Fibroblast of skin of scalp (primary cell): ENCODE measurements around the gene PC.
"Not testable (repeated sequence)": the region's sequence is repeated elsewhere in the genome, so short reads cannot be mapped to it uniquely, and the experiment has no call there.

Experiments used
- DNase-seq: peaks from one replicate; pipeline ENCODE4 v3.0.0-alpha.2; 2013

Gene PC

DNA sequence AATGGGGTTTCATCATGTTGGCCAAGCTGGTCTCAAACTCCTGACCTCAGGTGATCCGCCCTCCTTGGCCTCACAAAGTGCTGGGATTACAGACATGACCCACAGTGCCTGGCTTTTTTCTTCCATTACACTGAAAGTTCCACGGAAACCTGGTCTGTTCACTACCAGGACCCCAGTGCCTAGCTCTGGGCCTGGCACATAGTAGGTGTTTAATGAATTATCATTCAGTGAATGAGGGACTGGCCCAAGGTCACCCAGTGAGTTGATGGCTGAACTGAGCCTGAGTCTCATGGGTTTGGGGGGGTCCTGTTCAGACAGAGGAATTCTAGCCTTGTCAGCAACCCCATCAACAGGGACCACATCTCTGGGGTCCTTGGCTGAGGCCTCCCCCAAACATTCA, 20.0 kb upstream of the PC start:
- no peak for DNase-seq

DNA sequence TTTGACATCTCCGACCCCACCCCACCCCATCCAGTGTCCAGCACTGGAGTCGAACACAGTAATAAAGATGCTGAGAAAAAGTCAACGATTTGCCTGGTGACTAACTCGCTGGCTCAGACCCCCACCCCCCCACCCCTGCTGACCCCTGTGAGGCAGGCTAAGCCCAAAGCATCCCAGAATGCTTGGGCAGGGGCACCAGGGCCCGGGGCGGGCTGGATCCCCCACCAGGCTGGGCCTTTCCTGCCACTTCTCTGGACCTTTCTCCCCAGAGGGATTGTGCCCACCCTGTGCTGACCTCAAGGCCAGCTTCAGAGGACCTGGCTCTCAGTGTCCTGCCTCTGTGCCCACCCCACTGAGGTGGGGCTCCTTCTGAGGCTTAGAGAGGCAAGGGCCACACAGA, 18.7 kb upstream of the PC start:
- DNase-seq, result no peak

DNA sequence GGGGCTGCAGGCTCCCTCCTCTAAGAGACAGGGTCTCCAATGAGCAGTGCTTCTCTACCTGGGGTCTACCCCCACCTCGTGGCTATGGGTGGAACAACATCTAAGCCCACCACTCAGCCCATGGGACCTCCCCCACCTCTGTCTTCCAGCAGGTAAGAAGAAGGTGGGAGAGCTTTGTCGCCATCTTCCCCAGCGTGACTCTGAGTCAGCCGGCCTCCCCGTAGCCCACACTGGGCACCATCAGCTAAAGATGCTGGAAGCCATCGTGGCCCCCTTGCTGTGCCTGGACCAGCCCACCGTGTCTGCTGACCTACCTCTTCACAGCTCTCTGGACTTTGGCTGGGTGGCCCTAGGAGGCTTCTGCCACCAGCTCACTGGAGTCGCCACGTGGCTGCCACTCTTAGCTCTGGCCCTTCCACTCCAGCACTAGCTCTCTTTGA, 17.9 kb upstream of the PC start:
- DNase-seq, result peak; percentile 27

DNA sequence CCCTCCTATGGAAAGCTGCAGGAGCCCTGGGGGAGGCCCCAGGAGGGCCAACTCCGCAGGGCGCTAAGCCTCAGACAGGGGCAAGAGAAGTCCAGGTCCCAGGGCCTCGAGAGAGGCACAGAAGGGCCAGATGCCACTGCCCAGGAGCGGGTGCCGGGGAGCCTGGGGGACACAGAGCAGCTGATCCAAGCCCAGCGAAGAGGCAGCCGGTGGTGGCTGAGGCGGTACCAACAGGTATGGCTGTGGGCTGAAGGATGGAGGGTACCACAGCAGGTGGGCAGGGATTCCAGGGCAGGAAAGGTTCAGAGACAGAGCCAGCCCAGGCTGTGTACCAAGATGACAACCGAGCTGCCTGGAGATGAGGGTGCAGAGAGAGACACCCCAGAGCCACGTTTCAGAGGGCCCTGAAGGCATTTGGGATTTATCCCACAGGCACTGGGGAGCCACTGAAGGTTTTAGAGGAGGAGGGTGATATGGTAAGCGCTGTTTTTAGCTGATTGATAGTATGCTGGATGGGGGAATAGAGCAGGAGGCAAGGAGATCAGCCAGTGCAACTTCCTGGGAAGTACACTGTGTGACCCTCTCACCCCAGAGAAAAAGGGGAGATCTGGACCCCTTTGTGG, 17.3 kb upstream of the PC start:
- no peak for DNase-seq

DNA sequence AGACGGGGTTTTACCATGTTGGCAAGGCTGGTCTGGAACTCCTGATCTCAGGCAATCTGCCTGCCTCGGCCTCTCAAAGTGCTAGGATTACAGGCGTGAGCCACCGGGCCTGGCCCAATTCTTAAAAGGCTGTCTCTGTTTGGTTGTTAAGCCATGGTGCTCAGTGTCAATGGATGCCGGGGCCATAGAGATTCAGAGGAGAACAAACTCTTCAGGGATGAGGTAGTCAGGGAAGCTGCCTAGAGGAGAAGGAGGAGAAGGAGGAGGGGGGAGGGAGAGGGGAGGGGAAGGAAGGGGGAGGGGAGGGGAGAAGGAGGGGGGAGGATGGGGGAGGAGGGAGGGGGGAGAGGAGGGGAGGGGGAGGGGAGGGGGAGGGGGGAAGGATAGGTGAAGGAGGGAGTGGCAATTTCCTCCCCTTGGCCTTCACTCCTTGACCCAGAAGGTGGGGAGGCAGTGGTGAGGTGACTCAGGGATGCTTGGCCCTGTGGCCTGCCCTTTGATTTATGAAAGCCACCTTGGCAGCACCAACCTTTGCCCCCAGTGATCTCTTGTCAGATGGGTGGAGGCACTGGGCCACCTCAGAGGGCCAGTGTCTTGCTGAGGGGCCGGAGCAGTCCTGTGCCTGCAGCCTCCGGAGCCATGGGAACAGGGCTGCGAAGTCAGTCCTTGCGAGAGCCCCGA, 16.7 kb upstream of the PC start, which contains the start of gene C11orf86:
Gene C11orf86, plus strand, starts transcription at position 581 of the 681 bp plus-strand sequence. Its CDS starts 59 bp downstream, at position 640.
- DNase-seq, result no peak

DNA sequence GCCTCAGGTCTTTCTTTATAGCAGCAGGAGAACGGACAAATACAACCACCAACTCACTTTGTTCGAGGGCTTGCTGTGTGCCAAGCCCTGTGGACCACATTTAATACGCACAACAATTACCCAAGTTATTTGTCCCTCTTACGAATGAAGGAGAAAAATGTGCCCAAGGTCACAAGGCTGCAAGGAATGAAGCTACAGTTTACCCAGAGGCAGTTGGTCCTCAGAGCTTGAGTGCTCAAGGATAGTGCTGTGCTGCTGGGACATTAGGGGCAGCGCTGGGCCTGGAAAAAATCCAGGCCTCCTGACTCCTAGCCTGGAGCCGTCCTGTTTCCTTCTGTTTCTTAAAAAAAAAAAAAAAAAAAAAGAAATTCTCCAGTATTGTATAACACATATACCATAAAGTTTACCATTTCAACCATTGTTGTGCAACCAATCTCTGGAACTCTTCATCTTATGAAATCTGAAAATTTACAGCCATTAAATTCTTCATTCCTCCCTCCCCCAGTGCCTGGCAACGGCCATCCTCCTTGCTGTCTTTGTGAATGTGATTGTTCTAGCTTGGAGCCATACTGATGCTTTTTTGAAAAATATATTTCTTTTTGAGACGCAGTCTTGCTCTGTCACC, 15.9 kb upstream of the PC start:
- DNase-seq, result peak; percentile 58

DNA sequence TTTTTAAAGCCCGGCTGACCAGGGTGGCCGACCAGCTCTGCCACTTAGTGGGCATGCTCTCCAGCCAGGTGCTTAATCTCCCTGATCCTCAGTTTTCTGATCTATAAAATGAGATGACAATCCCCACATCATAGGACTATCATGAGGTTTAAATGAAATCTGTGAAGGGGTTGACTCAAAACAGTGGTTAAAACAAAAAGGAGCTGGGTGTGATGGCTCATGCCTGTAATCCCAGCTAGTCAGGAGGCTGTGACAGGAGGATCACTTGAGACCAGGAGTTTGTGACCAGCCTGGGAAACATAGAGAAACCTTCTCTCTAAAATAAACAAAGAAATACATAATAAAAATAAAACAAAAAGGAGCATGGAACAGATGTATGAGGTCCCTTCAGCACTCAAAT, 13.3 kb upstream of the PC start:
- no peak for DNase-seq

DNA sequence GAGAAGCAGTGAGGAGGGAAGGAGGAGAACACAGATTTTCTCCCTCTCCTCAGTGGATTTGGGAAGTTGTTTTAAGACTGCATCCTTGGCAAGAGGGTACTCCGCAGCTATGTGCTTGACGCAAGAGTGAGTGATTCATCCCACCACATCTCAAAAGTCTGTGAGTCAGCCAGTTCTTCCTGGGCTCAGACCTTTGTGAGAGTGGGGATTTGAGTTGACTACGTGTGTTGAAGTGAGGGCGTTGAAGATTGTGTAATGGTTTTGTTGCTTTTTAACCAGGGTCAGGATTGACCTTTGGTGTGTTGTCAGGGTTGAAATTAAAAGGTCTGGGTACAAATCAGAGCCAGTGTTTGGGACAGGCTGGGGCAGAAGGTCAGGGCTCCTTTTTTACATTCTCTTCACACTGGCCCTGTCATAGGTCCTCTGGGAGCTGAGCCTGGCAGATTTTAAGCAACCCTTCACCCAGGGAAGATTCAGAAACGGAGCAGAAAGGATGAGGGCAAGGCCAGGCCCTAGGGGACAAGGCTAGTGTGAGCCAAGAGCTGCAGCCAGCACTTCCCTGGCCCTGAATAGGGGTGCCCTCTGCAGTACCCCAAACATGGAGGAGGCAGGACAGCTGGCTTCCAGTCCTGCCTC, 12.7 kb upstream of the PC start:
- DNase-seq, result peak; percentile 99

DNA sequence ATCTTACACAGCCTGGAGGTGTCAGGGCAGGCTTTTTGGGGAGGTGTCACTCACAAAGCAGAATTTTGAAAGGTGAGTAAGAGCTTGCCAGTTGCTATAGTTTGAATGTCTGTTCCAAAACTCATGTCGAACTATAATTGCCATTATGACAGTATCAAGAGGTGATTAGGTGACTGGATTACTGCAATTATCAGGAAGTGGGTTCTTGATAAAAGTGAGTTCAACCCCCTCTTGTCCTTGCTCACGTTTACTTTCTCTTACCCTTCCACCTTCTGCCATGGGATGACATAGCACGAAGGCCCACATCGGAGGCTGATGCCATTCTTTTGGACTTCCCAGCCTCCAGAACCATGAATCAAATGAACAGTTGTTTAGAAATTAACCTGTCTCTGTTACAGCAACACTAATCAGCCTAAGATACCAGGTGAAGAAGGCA, 12.2 kb upstream of the PC start:
- no peak for DNase-seq

DNA sequence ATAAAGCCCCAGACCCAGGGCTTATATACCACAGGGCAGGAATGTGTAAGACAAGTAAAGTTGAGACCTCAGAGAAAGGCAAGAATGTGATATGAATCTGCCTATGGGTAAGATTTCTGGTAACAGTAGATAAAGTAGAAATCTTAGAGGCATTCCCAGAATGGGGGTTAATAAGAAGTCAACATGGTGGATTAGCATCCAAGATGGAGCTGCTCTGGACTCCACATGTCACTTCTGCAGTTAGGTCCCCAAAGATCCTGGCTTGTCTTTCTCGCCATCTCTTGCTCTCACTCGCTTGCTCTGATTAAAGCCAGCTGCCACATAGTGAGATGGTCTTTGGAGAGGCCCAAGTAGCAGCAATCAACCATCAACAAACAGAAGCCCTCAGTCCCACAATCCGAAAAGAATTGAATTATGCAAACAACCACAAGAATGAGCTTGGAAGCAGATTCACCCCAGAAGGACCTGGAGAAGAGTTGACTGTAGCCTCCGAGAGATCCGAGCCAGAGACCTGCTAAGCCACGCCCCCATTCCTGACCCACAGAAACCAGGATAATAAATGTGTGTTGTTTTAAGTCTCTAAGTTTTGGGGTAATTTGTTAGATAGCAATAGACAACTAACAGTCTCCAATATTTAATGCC, 11.5 kb upstream of the PC start:
- DNase-seq, result peak; percentile 95

DNA sequence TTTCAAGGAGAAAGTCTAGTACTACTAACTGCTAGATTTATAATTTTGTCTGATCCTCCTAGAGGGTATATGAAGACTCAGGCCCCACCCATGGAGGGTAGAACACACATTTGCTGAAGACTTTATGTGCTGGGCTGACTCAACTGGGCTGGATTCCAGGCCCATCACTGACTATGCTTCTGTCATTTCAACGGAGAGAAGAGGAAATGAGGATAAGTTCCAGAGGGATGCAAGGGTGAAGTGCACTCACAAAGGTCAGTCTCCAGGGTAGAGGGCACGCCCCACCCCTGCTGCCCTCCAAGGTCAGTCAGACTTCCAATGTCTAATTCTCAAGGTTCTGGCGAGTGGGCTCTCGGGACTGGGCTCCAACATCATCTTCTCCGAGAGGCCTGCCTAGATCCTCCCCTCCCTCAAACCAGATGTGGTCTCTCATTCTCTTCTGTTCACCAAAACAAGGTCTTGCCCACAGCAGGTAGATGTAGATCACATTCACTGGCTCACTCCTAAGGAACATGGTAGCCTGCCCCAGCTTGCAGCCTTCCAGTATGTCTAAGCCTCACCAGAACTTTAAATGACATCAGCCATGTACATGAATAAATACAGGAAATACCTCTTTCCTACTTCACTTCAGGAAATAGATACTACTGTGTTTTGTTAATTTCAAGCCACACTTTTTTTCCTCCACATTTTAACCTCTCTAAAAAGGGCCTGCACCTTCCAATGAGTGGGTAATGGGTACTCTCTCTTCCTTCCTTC, 9.7 kb upstream of the PC start:
- peak; percentile 88 for DNase-seq

DNA sequence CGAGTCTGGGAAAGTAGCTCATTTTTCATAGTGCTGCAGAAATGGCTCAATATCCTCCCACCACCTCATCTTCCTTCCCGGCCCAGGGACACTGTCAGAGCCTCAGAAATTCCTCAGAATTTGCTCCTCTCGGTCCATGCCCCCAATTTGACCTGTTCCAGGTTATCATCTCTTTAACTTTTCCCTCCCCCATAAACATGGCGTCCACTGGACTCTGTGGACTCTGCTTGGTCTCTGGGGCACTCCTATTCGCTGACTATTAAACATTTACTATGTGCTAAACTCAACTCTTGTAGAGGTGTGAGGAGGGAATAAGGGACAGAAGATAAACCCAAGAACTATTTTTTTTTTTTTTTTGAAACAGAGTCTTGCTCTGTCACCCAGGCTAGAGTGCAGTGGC, 8.2 kb upstream of the PC start:
- no peak for DNase-seq

DNA sequence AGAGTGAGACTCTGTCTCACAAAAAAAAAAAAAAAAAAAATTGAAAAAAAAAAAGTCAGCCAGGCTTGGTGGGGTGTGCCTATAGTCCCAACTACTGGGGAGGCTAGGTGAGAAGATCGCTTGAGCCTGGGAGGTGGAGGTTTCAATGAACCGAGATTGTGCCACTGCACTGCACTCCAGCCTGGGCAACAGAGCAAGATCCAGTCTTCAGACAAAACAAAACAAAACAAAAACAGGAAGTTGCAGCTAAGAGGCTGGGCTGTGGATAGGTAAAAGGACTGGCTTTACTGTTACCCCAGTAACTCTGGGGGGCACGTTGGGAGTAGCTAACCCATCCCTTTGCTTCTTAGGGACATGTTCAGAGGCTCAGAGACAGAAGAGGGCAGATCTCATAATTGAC, 6.3 kb upstream of the PC start:
- DNase-seq, result no peak

DNA sequence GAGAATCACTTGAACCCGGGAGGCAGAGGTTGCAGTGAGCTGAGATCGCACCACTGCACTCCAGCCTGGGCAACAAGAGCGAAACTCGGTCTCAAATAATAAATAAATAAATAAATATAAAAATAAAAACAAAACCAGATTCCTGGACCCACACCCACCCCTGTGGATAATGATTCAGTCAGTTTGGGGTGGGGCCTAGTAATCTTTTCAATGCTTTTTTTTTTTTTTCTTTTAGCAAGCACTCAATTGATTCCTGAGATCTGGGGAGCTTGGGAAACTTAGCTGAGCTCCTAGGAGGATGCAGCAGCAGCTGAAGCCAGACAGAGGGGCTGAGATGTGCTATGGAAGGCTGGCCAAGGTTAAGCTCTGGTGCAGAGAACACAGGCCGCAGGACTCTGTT, 4.6 kb upstream of the PC start:
- DNase-seq, result no peak

DNA sequence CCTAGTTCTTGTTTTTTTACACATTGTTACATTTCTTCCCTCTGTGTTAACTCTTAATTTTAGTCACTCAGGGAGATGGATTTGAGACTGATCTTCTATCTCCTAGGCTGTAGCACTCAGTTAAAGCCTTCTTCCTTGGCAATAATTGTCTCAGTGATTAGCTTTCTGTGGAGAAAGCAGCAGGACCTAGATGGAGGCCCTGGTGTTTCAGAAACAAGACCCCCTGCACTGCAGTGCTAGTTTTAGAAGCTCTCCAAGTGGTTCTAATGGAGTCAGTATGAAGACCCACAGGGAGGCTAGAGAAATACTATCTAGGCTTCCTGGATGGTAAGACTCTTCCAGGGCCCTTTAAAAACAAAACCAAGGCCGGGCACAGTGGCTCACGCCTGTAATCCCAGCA, 4.1 kb upstream of the PC start:
- no peak for DNase-seq

DNA sequence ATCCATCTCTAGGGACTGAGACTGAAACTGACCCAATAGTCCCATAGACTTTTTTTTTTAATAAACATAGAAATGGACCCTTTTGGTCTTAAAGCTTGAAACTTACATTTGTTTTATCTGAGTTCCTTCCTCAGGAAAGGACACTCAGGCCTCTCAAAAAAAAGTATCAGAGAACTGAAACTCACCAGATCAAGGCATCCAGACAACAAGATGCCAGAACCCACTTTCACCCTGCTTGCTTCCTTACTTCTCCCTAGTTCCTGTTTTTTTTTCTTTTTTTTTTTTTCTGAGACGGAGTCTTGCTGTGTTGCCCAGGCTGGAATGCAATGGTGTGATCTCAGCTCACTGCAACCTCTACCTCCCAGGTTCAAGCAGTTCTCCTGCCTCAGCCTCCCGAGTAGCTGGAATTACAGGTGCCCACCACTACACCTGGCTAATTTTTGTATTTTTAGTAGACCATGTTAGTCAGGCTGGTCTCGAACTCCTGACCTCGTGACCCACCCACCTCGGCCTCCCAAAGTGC, 3.6 kb upstream of the PC start:
- DNase-seq, result not testable (repeated sequence)

DNA sequence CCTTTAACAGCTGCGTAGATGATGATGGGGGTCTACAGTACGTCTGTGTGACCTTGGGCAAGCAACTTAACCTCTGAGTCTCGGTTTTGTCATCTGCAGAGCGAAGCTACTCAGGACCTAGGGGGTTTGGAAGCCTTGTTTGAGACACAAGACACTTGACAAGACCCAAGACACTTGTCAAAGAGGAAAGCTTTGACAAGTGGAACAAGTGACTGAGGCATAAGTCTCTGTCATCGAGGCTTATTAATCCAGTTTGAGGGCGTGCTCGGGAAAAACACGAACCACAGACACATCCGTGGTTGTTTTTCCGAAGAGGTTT, 732 bp upstream of the PC start:
- no peak for DNase-seq

DNA sequence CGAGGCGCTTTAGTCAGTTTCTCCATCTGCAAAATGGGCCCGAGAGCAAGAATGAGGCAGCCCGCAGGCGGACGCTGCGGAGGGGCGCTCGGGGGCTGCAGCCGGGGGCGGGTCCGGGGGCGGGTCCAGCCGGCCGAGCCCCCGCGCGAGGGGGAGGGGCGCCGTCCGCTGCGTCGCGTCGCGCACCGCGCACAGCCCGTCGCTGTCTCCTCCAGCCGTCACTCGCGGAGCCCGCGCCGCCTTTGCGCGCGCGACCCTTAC, 282 bp downstream of the PC start:
- DNase-seq, result no peak

DNA sequence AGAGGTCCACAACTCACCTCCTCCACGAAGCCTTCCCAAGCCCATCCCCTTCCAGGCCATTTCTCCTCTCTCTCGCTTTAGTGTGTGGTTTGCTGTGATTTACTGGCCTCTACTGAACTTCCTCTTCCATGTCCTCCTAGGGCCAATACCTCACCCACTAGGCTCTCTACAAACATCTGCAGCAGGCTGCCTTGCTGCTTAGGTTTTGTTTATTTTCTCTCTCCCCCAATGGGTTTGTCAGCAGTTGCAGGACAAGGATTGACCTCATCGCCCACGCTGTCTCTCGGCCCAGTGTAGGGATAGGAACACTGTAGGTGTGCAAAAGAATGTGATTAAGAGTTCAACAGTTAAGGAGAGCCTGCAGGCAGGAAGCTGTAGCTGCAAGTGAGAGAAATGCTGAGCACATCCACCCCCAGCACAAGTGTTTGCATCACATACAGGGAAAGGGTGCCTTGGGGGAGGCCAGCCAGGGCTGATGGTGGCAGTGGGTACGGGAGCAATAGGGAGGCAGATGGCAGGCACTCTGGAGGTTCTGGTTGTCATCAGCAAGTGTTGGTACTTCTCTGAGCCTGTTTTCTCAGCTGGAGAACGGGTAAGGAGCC, 1.4 kb downstream of the PC start:
- DNase-seq, result no peak

DNA sequence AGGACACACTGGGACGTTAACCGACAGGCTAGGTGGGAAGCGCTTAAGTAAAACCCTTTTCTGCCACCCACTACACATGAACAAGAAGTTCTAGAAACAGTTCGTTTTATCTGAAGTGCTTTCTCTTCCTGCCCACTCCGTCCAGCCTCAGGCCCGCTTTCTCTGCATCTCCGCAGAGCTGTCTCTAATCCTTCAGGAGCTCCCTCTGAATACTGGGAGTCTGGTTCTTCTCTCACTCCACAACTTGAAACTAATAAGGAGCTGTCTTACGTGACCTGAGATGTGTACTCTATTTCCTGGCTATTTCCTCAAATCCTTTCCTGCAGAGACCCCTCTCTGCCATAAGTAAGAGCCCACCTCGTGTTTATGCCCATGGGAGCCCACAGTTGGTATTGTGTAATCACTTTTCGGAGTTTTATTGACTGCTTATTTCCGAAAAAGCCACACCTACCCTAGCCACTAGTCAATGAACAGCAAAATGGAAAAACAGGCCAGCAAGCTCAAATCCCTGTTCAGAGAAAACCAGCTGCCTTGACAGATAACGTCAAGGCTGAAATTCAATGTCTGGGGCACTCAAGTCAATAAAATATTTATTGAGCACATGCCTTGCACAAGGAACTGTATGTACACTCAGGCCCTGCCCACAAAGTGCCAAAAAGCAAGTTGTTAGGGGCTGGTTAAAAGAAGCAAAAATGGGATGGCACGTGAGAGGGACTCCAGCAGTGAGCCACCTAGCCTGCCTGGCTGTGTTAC, 4.9 kb downstream of the PC start:
- no peak for DNase-seq

DNA sequence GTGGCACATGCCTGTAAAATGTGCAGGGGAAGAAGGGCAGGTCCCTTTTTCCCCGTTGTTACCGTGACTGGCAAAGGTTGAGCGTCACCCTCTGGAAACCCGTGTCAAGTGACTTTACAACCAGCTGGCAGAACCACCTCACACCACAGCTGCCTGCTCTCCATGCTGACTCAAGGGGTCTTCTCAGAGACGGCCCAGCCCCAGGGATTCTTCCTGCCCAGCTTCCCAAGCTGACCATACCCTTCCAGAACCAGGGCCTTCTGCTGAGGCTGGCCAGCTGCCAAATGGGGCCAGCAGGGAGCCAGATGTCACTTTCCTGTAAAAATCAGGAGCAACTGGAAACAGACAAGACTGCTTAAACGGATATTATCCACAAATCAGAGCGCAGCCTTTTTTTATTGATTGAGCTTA, 6.3 kb downstream of the PC start:
- peak; percentile 38 for DNase-seq
